H1 (cell line): ENCODE data around the gene WDR75. TPM values are rescaled to one million over a fixed set of nuclear protein-coding genes. Genes with fewer than 3 reads are reported as not detected.

Source experiments
- CEBPB ChIP-seq: IDR thresholded peaks from 2 replicates; pipeline ENCODE4 v1.6.1; 2012; ENCODE audit warnings: low read depth, low read length
- KDM4A ChIP-seq: IDR thresholded peaks from one replicate; pipeline ENCODE4 v1.7.1; 2012; ENCODE audit warnings: low read depth, mild to moderate bottlenecking, moderate library complexity, low read length, inconsistent platforms; ENCODE audit not compliant: severe bottlenecking
- polyA plus RNA-seq, 7 experiments: library from polyadenylated mRNA; depleted of rRNA in 3 of 7; stranded (reverse) in 5 of 7; unstranded in 2 of 7; fragments of >200 nt in 5 of 7; fragments of 200-250 nt in 2 of 7; gene quantifications; 1 replicate in 5 of 7; 2 replicates in 1 of 7; 4 replicates in 1 of 7; pipeline versions ENCODE4 v1.2.1 to v1.2.3, GENCODE V29; 2011 to 2013; ENCODE audit warnings: missing spikeins in 2 of 7, mixed read lengths in 2 of 7
- total RNA-seq: library from RNA; stranded (reverse); fragmentation: NEBNext Ultra II Directional; extraction: Animal tissue kit (Norgen Biotek cat#: 25700); gene quantifications from 2 replicates; pipeline ENCODE4 v1.2.1, GENCODE V29; 2021
- TF ChIP-seq, protein P1 (sequence below): IDR thresholded peaks from 2 replicates; pipeline ENCODE4 v1.6.1; 2012; ENCODE audit warnings: inconsistent platforms

Gene WDR75
- total and polyA plus RNA-seq, 2 of the 8 experiments (the other 6 are each of a cell fraction or from before 2014, with no cell fraction given) = 26.9 to 77.1 TPM

DNA sequence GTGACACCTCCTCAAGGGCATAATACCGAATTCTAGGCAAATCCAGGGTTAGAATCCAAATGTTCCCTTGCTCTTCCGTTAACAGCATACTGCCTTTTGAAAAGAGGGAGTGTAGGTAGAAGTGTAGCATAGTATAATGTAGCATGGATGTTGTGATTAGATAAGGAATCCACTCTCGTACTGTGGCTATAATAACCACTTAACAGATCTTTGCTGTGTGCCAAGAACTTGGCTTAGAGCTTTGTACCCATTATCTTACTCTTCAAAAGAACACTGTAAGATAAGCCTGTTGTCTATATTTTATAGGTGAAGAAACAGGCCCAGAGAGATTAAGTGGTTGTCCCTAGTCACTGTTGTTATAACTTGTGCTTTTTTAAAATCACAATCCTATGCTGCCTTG lies 24.2 kb downstream of the WDR75 start (continued):
- TF ChIP-seq, protein P1, sequence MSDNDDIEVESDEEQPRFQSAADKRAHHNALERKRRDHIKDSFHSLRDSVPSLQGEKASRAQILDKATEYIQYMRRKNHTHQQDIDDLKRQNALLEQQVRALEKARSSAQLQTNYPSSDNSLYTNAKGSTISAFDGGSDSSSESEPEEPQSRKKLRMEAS = no peak
- TF ChIP-seq KDM4A (no peak), CEBPB (no peak)
